ENCODE measurements around the gene ACOT7.

Gene ACOT7

DNA sequence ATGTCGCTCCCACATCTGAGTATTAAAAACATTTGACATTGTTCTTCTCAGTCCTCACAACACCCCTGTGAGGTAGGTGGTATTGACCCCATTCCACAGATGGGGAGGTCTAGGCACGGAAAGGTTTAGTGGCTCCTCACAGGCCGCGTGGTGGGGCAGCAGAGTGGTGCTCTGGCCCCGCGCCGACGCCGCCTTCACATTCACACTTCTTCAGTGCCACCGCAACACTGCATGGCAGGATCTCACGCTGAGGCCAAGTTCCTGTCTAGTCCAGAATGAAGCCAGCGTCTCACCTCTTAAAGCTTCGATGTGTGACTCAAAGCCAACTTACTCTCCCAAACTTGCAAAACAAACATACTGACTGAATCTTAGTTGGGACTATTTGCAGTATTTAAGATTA is 169.9 kb downstream of the ACOT7 start:
- peaks cover 13% of the 10 kb centered on the region; the same call in 1 of the 2 replicates for H3K79me2 ChIP-seq (ENCODE audit: insufficient read depth, low read length)
- H3K9me2 ChIP-seq (replicated peaks; ENCODE audit: low read depth, low read length): no peaks in the 10 kb centered on the region
- TF ChIP-seq, protein P1, sequence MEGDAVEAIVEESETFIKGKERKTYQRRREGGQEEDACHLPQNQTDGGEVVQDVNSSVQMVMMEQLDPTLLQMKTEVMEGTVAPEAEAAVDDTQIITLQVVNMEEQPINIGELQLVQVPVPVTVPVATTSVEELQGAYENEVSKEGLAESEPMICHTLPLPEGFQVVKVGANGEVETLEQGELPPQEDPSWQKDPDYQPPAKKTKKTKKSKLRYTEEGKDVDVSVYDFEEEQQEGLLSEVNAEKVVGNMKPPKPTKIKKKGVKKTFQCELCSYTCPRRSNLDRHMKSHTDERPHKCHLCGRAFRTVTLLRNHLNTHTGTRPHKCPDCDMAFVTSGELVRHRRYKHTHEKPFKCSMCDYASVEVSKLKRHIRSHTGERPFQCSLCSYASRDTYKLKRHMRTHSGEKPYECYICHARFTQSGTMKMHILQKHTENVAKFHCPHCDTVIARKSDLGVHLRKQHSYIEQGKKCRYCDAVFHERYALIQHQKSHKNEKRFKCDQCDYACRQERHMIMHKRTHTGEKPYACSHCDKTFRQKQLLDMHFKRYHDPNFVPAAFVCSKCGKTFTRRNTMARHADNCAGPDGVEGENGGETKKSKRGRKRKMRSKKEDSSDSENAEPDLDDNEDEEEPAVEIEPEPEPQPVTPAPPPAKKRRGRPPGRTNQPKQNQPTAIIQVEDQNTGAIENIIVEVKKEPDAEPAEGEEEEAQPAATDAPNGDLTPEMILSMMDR (conservative IDR thresholded peaks at IDR 0.05; ENCODE audit: low read length): no peak
- no peak for TF ChIP-seq EZH2phosphoT487 (IDR thresholded peaks at IDR 0.05; ENCODE audit: borderline replicate concordance)
- H3K4me1 ChIP-seq (ENCODE audit: insufficient read depth, low read length, poor library complexity, severe bottlenecking): peaks cover 3% of the 10 kb centered on the region
- H3K36me3 ChIP-seq (ENCODE audit: insufficient read depth, low read length): peaks cover 41% of the 10 kb centered on the region; the same call in 1 of the 2 replicates
- no peak overlapping the region for H3K4me2 ChIP-seq (ENCODE audit: low read depth, low read length, poor library complexity, severe bottlenecking)
- H4K20me1 ChIP-seq (ENCODE audit: insufficient read depth, low read length, poor library complexity, severe bottlenecking): no peaks in the 10 kb centered on the region
- H2AFZ ChIP-seq (ENCODE audit: low read length): no peak overlapping the region
- H3K27me3 ChIP-seq (ENCODE audit: insufficient read depth, low read length, poor library complexity, severe bottlenecking): no peaks in the 10 kb centered on the region
- no peak overlapping the region for H3K4me3 ChIP-seq (ENCODE audit: low read length, poor library complexity, severe bottlenecking)
- H3K9me3 ChIP-seq (ENCODE audit: insufficient read depth, low read depth, low read length): no peaks in the 10 kb centered on the region
- no peak overlapping the region for H3K9ac ChIP-seq (ENCODE audit: low read depth, low read length, poor library complexity, severe bottlenecking)
- no peaks in the 10 kb centered on the region for H3F3A ChIP-seq (ENCODE audit: low read depth)

- Histone ChIP-seq H3K4me1 (ENCODE audit: insufficient read depth, low read length, poor library complexity, severe bottlenecking) (peaks cover 3% of the 10 kb centered on the region), H3F3A (ENCODE audit: low read depth) (no peaks in the 10 kb centered on the region), H2AFZ (ENCODE audit: low read length) (no peak overlapping the region), H3K9me3 (ENCODE audit: insufficient read depth, low read depth, low read length) (no peaks in the 10 kb centered on the region), H4K20me1 (ENCODE audit: insufficient read depth, low read length, poor library complexity, severe bottlenecking) (no peaks in the 10 kb centered on the region), H3K79me2 (ENCODE audit: insufficient read depth, low read length) (peaks cover 5% of the 10 kb centered on the region; the same call in 1 of the 2 replicates), H3K9me2 (replicated peaks; ENCODE audit: low read depth, low read length) (no peaks in the 10 kb centered on the region), H3K4me2 (ENCODE audit: low read depth, low read length, poor library complexity, severe bottlenecking) (no peak overlapping the region), H3K9ac (ENCODE audit: low read depth, low read length, poor library complexity, severe bottlenecking) (no peak overlapping the region), H3K36me3 (ENCODE audit: insufficient read depth, low read length) (peaks cover 41% of the 10 kb centered on the region; the same call in 1 of the 2 replicates), H3K27me3 (ENCODE audit: insufficient read depth, low read length, poor library complexity, severe bottlenecking) (no peaks in the 10 kb centered on the region), H3K4me3 (ENCODE audit: low read length, poor library complexity, severe bottlenecking) (no peak overlapping the region)
- TF ChIP-seq EZH2phosphoT487 (IDR thresholded peaks at IDR 0.05; ENCODE audit: borderline replicate concordance): no peak
- TF ChIP-seq, protein P1 (conservative IDR thresholded peaks at IDR 0.05; ENCODE audit: low read length): no peak
Observed at GRCh38 chr1:6222636-6223035, 170.9 kb downstream of the ACOT7 start.

DNA sequence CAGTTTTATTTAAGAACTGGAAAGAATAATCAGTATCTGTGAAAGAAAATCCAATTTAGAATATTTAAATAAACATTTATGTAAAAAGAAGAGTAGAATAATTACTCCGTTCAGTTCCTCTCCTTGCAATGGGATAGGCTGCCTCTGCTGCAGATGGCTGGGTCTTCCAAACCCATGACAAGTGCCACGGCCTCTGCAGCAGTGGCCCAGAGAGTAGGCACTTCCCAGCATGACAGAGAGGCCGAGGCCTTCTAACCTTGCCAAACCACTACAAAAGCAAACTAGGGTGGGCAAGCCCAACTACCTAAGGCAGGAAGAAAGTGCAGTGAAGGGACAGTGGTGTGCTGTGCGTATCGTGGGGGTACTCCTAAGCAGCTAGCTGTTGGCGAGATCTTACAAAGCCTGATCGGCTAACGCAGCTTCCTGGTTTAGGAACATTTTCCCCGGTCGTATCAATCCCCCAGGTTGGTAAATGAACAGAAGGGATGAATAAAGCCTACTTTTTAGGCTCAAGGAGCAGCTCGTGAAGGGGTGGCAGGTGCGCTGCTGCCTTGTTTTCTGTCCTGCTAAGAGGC is 172.3 kb downstream of the ACOT7 start:
- Histone ChIP-seq H3K9me3 (ENCODE audit: insufficient read depth, low read depth, low read length) (no peaks in the 10 kb centered on the region), H3F3A (ENCODE audit: low read depth) (no peaks in the 10 kb centered on the region), H3K79me2 (ENCODE audit: insufficient read depth, low read length) (peaks cover 4% of the 10 kb centered on the region; the same call in 1 of the 2 replicates), H3K4me2 (ENCODE audit: low read depth, low read length, poor library complexity, severe bottlenecking) (no peak overlapping the region), H3K4me3 (ENCODE audit: low read length, poor library complexity, severe bottlenecking) (no peak overlapping the region), H2AFZ (ENCODE audit: low read length) (no peak overlapping the region), H3K9ac (ENCODE audit: low read depth, low read length, poor library complexity, severe bottlenecking) (no peak overlapping the region), H3K9me2 (replicated peaks; ENCODE audit: low read depth, low read length) (no peaks in the 10 kb centered on the region), H3K4me1 (ENCODE audit: insufficient read depth, low read length, poor library complexity, severe bottlenecking) (no peaks in the 10 kb centered on the region), H4K20me1 (ENCODE audit: insufficient read depth, low read length, poor library complexity, severe bottlenecking) (no peaks in the 10 kb centered on the region), H3K36me3 (ENCODE audit: insufficient read depth, low read length) (peaks cover 30% of the 10 kb centered on the region; the same call in 1 of the 2 replicates), H3K27me3 (ENCODE audit: insufficient read depth, low read length, poor library complexity, severe bottlenecking) (no peaks in the 10 kb centered on the region)
- TF ChIP-seq, protein P1 (conservative IDR thresholded peaks at IDR 0.05; ENCODE audit: low read length): no peak
- TF ChIP-seq EZH2phosphoT487 (IDR thresholded peaks at IDR 0.05; ENCODE audit: borderline replicate concordance): no peak

Measured in Loucy (cell line).